GM12878 (cell line): ENCODE results near the gene GON7. TPM values are rescaled to one million over a fixed set of nuclear protein-coding genes. Genes with fewer than 3 reads are reported as not detected.
A peak's percentile ranks its signal among the peaks of the same experiment; 100 is the strongest.

Experiments
- ATF7 ChIP-seq: fragments of 450-650 bp; IDR thresholded peaks from 2 replicates; pipeline ENCODE4 v1.6.1; 2016; ENCODE audit warnings: low read depth, mild to moderate bottlenecking
- BCL11A ChIP-seq: IDR thresholded peaks from 2 replicates; pipeline ENCODE4 v1.6.1; 2011; ENCODE audit warnings: low read depth, low read length
- BCLAF1 ChIP-seq: fragments of 450-650 bp; IDR thresholded peaks from 2 replicates; pipeline ENCODE4 v1.6.1; 2017; ENCODE audit warnings: antibody characterized with exemption, mild to moderate bottlenecking, moderate library complexity
- IRF3 ChIP-seq: fragments of 450-650 bp; IDR thresholded peaks from 2 replicates; pipeline ENCODE4 v1.6.1; 2014; ENCODE audit warnings: mild to moderate bottlenecking
- KLF5 ChIP-seq: fragments of 450-650 bp; IDR thresholded peaks from 2 replicates; pipeline ENCODE4 v1.6.1; 2014; ENCODE audit warnings: mild to moderate bottlenecking; ENCODE audit not compliant: partially characterized antibody
- LARP7 ChIP-seq: fragments of 450-650 bp; IDR thresholded peaks from 2 replicates; pipeline ENCODE4 v1.6.1; 2017; ENCODE audit warnings: mild to moderate bottlenecking
- MEF2A ChIP-seq: IDR thresholded peaks from 2 replicates; pipeline ENCODE4 v1.6.1; 2011; ENCODE audit warnings: low read depth, mild to moderate bottlenecking, low read length, moderate library complexity; ENCODE audit not compliant: insufficient read depth
- MTA3 ChIP-seq: IDR thresholded peaks from 2 replicates; pipeline ENCODE4 v1.6.1; 2012; ENCODE audit warnings: low read length, inconsistent platforms, borderline replicate concordance
- NFIC ChIP-seq: IDR thresholded peaks from 2 replicates; pipeline ENCODE4 v1.6.1; 2012; ENCODE audit warnings: low read depth, mild to moderate bottlenecking, inconsistent platforms, low read length, moderate library complexity
- POU2F2 ChIP-seq: IDR thresholded peaks from 3 replicates; pipeline ENCODE4 v1.6.1; 2011; ENCODE audit warnings: low read depth, mild to moderate bottlenecking, low read length, borderline replicate concordance
- RAD51 ChIP-seq: fragments of 450-650 bp; IDR thresholded peaks from 2 replicates; pipeline ENCODE4 v1.6.1; 2016; ENCODE audit warnings: moderate library complexity, mild to moderate bottlenecking, inconsistent platforms
- RB1 ChIP-seq: fragments of 450-650 bp; formaldehyde crosslinking; IDR thresholded peaks from 2 replicates; pipeline ENCODE4 v1.6.1; 2017; ENCODE audit warnings: mild to moderate bottlenecking, borderline replicate concordance
- RCOR1 ChIP-seq: conservative IDR thresholded peaks from 2 replicates; pipeline ENCODE4 v1.6.1; 2012; ENCODE audit warnings: low read depth, low read length, improper control_type of control experiment
- RELA ChIP-seq: fragments of 450-650 bp; IDR thresholded peaks from 2 replicates; pipeline ENCODE4 v1.8.0; 2014; ENCODE audit warnings: borderline replicate concordance; ENCODE audit not compliant: partially characterized antibody
- STAT3 ChIP-seq: IDR thresholded peaks from 2 replicates; pipeline ENCODE4 v1.6.1; 2011; ENCODE audit warnings: low read depth, low read length, improper control_type of control experiment
- TAF1 ChIP-seq: IDR thresholded peaks from 2 replicates; pipeline ENCODE4 v1.6.1; 2011; ENCODE audit warnings: mild to moderate bottlenecking, low read depth, low read length, borderline replicate concordance
- ZBED1 ChIP-seq: IDR thresholded peaks from 2 replicates; pipeline ENCODE4 v1.6.1; 2016; ENCODE audit warnings: borderline replicate concordance
- polyA plus RNA-seq, 11 experiments: library from polyadenylated mRNA; depleted of rRNA in 4 of 11; unstranded in 6 of 11; stranded (reverse) in 5 of 11; fragments of >200 nt; fragmentation: Nextera tagmentation in 4 of 11; fragmentation: Illumina TruSeq in 1 of 11; extraction: Ambion mirVana in 4 of 11; extraction: Trizol in 1 of 11; gene quantifications; 1 replicate in 1 of 11; 2 replicates in 10 of 11; pipeline versions ENCODE4 v1.2.1 to v1.2.3, GENCODE V29; 2011 to 2016; ENCODE audit warnings: inconsistent platforms in 2 of 11, missing spikeins in 2 of 11, low read depth in 1 of 11
- total RNA-seq, 4 experiments: library from RNA; depleted of rRNA in 3 of 4; stranded (reverse); fragments of >200 nt in 3 of 4; fragmentation: Illumina TruSeq in 1 of 4; extraction: Trizol in 1 of 4; gene quantifications; 2 replicates each; pipeline versions ENCODE4 v1.2.1 to v1.2.3, GENCODE V29; 2013 to 2021
- TF ChIP-seq, protein P1 (sequence below): IDR thresholded peaks from 2 replicates; pipeline ENCODE4 v1.6.1; 2012; ENCODE audit warnings: low read depth, low read length, improper control_type of control experiment
- TF ChIP-seq, protein P2 (sequence below): fragments of 450-650 bp; IDR thresholded peaks from 2 replicates; pipeline ENCODE4 v1.6.1; 2018; ENCODE audit warnings: borderline replicate concordance, mild to moderate bottlenecking; ENCODE audit not compliant: partially characterized antibody
- TF ChIP-seq, protein P3 (sequence below): fragments of 150-350 bp; IDR thresholded peaks from 2 replicates; pipeline ENCODE4 v1.6.1; 2014; ENCODE audit warnings: mild to moderate bottlenecking, low read depth, low read length

Gene GON7
- total and polyA plus RNA-seq, 10 of the 15 experiments (the other 5 are each of a cell fraction or from before 2014, with no cell fraction given) = 21.6 to 59.0 (median 33.0) TPM

- TF ChIP-seq ATF7 (peak; percentile 13; the same call in 1 of the 2 replicates), RAD51 (no peak), RCOR1 (no peak), TAF1 (peak; percentile 85), RB1 (peak; percentile 99), BCLAF1 (no peak), RELA (peak; percentile 15), ZBED1 (no peak), KLF5 (no peak), STAT3 (no peak), IRF3 (no peak), NFIC (no peak), MEF2A (no peak), BCL11A (no peak), POU2F2 (peak; percentile 67; the same call in 1 of the 3 replicates), MTA3 (no peak), LARP7 (peak; percentile 38)
- TF ChIP-seq, protein P1, sequence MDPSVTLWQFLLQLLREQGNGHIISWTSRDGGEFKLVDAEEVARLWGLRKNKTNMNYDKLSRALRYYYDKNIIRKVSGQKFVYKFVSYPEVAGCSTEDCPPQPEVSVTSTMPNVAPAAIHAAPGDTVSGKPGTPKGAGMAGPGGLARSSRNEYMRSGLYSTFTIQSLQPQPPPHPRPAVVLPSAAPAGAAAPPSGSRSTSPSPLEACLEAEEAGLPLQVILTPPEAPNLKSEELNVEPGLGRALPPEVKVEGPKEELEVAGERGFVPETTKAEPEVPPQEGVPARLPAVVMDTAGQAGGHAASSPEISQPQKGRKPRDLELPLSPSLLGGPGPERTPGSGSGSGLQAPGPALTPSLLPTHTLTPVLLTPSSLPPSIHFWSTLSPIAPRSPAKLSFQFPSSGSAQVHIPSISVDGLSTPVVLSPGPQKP = peak; percentile 74
- TF ChIP-seq, protein P2, sequence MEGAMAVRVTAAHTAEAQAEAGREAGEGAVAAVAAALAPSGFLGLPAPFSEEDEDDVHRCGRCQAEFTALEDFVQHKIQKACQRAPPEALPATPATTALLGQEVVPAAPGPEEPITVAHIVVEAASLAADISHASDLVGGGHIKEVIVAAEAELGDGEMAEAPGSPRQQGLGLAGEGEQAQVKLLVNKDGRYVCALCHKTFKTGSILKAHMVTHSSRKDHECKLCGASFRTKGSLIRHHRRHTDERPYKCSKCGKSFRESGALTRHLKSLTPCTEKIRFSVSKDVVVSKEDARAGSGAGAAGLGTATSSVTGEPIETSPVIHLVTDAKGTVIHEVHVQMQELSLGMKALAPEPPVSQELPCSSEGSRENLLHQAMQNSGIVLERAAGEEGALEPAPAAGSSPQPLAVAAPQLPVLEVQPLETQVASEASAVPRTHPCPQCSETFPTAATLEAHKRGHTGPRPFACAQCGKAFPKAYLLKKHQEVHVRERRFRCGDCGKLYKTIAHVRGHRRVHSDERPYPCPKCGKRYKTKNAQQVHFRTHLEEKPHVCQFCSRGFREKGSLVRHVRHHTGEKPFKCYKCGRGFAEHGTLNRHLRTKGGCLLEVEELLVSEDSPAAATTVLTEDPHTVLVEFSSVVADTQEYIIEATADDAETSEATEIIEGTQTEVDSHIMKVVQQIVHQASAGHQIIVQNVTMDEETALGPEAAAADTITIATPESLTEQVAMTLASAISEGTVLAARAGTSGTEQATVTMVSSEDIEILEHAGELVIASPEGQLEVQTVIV = peak; percentile 70
- TF ChIP-seq, protein P3, sequence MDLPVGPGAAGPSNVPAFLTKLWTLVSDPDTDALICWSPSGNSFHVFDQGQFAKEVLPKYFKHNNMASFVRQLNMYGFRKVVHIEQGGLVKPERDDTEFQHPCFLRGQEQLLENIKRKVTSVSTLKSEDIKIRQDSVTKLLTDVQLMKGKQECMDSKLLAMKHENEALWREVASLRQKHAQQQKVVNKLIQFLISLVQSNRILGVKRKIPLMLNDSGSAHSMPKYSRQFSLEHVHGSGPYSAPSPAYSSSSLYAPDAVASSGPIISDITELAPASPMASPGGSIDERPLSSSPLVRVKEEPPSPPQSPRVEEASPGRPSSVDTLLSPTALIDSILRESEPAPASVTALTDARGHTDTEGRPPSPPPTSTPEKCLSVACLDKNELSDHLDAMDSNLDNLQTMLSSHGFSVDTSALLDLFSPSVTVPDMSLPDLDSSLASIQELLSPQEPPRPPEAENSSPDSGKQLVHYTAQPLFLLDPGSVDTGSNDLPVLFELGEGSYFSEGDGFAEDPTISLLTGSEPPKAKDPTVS = no peak
These were observed at the start of gene GON7, which contains the start of gene UBR7 (continued) for GRCh38 chr14:93206793-93207467.
